Activated CD8-positive, alpha-beta memory T cell treated with anti-CD3 and anti-CD28 coated beads, Interleukin-2, amount 50 U/mL, for 4 hours (primary cell): Measurements from ENCODE around the gene TPBGL.
A peak's percentile ranks its signal among the peaks of the same experiment; 100 is the strongest.

Experiments
- DNase-seq: peaks from one replicate; pipeline ENCODE4 v3.0.0-alpha.2; 2020

The TPBGL gene, protein sequence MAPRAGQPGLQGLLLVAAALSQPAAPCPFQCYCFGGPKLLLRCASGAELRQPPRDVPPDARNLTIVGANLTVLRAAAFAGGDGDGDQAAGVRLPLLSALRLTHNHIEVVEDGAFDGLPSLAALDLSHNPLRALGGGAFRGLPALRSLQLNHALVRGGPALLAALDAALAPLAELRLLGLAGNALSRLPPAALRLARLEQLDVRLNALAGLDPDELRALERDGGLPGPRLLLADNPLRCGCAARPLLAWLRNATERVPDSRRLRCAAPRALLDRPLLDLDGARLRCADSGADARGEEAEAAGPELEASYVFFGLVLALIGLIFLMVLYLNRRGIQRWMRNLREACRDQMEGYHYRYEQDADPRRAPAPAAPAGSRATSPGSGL

DNA sequence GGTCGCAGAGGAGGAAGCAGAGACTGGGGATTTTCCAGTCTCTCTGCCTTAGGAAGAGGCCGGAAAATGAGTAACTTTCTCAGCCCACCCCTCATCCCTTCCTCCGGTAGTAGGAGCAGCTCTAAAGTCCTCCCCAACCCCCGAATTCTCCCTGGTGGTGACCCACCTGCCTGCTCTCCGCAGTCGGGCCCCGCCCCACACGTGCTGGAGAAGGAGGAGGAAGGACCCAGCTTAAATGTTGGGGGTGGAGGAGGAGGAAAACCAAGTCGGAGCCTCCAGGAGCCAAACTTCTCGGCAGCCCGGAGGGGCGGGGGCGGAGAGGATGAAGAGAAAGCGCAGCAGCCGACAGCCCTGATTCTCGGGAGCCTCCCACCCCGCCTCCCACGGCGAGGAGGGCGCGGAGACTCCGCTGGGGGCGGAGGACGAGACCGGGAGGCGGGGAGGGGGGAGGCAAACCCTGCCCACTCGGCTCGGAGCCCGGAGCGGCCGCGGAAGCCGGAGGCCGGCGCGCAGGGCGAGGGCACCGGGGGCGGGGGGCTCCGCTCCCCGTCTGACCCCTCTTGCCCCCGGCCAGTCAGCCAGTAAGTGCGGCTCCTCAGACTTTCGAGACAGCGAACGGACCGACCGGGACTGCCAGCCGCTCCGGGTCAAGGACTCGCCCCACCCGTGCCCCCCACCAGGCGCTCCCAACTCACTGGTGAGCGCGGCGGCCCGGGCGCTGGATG, at the start of gene TPBGL:
TSS of gene TPBGL (plus strand) at position 464 of the 725 bp plus-strand sequence. CDS start 276 bp downstream, outside the sequence.
- peak; percentile 42 for DNase-seq

DNA sequence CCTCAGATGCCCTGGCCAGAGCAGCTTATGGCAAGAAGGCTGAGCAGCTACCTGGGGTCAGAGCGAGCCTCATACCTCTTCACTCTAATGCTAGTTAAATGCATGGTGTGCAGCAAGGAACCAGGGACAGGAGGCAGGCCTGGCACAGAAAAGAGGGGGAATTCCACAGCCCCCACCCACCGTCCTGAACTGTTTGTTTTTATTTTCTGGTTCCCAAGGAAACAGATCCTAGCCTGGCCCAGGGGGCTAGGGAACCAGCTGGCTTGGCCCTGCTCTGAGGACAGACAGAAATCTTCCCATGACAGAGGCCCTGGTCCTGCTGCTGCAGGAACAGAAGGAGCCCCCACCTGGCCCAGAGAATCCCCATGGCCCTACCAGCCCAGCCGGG, 49.2 kb upstream of the TPBGL start:
- no peak for DNase-seq

DNA sequence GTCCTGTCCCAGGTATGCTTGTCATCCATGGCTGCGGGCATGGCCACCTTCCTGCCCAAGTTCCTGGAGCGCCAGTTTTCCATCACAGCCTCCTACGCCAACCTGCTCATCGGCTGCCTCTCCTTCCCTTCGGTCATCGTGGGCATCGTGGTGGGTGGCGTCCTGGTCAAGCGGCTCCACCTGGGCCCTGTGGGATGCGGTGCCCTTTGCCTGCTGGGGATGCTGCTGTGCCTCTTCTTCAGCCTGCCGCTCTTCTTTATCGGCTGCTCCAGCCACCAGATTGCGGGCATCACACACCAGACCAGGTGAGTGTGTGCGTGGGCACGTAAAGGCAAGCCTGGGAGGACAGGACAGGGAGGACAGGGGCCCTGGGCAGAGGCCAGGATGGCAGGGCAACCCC, 47.3 kb upstream of the TPBGL start:
- DNase-seq, result no peak

DNA sequence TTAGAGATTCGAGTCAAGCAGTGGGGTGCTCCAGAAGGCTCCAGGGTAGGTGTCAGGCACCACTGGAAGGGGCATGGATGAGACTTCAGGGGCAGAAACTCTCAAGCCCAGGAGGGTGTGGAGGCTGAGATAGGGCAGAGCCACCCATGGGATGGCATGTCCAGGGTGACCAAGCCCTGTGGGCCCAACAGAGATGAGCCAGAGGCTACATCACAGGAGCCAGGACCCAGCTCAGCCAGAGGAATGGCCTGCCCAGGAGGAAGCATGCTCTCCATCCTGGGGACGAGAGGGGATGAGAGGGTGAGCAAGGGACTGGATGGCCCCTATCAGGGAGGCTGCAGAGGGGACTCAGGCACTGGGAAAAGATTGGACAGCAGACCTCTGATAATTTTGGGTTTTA, 46.9 kb upstream of the TPBGL start:
- no peak for DNase-seq

DNA sequence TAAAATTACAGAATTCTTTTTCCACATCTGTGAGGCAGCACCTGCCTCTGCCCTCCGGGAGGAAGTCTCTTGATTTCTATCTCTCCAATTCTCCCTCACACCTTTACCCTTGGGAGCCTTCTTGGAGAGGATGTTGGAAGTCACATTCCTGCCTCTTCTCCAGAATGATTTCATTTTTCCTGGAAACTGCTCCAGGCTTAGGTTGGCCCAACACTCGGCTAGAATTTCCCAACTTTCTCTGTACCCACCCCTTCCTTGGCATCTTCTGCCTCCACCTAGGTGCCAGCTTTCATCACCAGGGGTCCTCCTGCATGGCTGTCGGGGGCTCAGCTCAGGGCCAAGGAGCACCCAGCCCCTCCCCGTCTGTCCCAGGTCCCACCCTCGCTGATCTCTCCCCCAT, 46.4 kb upstream of the TPBGL start:
- no peak for DNase-seq

DNA sequence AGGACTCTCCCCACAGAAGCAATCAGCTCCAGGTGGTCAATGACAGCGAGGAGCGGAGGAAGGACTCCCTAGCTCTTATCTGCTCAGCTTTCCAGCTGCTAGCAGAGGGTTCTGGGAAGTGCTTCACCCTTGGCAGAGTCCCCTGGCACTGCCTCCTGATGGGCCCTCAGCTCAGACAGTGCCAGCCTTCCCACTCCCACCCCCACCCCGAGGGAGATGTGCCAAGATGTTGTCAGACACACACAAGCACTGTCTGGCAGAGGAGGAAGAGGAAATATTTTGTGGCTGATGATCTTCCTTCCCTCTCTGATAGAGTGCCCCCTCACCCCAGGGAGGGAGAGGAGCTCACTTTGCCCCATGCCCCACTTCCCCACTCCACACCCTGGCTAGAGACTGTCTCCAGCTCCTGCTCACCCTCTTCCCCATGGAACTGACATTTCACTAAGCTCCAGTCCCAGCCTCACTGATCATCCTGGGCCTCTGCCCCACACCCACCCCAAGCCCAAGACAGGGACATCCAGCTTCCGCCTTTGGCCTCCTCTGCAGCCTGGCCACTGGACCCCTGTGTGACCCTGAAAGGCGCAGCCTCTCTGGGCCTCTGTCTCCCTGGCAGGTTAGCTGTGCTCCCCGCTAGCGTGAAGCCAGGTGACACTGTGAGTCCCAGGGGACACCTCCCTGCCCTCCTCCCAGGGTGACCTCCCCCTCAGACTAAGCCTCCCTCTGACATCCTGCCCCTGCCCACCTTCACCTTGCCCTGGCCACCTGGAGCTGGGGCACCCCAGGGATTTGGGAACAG, 45.2 kb upstream of the TPBGL start:
- no peak for DNase-seq

DNA sequence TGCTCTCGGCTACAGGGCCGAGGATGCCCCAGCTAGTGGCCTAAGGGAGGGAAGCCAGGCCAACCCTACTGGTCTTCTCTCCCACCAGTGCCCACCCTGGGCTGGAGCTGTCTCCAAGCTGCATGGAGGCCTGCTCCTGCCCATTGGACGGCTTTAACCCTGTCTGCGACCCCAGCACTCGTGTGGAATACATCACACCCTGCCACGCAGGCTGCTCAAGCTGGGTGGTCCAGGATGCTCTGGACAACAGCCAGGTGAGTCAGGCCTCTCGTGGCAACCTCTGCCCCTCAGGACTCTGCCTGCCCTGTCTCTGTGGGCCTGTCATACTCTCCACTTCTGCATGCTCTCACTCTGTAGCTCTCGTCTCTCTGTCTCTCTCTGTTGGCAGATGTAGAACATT, 44.1 kb upstream of the TPBGL start:
- no peak for DNase-seq

DNA sequence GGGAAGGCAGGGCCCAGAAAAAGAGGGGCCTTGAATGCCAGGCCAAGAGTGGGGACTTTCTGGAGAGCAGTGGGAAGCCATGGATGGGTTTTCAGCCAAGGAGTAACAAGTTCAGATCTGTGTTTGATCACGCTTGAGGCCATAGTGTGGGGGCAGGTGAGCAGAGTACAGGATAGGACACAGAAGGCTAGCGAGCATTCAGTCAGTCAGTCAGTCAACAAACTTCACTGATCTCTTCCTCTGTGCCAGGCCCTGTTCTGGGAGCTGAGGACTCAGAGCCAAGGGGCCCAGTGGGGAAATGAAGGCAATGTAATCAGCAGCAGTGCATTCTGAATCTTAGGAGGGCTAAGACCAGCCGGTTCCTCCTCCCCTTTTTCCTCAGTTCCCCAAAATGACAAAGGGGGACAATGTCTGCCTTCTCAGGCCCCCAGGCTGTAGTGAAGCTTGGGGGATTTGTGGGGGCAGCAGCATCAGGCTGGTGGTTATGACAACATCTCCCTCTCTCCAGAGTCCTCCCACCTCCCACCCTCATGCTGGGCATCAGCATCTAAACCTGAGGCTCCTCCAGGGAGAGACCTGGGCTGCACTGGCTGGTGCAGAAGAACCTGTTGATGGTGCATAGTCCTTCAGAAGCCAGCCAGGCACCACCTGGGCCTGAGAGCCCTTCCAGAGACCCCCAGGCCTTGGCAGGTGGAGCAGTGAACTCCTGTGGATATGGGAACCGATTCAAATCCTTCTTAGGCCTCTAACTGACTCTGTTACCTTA, 42.9 kb upstream of the TPBGL start:
- no peak for DNase-seq

DNA sequence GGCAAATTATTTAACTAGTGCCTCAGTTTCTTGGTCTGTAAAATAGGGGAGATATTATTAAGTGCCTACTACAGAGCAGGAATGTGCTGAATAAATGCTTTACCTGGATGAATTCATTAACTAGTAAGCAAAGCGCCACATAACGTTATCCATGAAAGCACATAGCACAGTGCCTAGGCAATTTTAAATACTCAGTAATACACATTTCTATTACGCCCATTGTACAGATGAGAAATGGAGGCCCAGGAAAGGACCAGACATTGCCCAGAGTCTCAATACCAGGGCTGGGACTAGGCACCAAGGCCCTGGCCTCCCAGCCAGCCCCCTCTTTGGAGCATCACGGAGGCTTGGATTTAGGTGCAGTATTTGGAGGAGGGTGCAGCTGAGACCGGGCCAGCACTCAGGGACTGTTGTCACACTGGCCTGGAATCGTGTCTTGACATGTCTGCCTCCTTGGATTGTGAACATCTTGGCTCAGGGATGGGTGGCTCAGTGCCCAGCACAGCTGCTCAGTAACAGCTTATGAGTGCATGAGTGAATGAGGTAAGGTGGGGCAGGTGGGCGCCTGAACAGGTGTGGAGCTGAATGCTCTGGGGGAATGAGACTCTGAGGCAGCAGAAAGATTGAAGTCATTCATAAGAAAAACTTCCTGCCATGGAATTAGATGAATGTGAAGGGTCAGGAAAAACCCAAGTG, 42.1 kb upstream of the TPBGL start:
- no peak for DNase-seq

DNA sequence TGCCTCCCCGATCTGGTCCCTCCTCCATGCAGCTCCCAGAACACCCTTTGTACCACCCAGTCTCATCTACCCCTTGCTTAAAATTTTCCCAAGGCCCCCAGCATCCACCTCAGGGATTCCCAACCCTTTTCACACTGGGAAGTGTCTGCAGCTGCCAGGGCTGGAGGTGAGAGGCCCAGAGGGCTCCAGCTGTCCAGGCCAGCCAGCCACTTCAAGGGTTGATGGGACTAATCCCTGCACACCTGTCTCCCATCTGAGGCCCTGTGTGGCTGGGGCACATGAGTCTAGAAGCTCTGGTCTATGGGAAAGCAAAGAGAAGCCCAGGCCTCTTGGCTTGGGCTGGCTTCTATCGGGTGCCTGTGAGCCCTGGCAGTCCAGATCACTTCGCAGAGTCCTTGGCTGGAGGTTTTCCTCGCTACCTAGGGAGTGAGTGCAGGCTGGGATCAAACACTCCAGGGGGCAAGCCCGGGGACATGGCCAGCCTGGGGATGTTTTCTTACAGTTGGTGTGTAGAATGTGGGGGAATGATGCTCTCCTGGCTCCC, 41.1 kb upstream of the TPBGL start:
- DNase-seq, result no peak

DNA sequence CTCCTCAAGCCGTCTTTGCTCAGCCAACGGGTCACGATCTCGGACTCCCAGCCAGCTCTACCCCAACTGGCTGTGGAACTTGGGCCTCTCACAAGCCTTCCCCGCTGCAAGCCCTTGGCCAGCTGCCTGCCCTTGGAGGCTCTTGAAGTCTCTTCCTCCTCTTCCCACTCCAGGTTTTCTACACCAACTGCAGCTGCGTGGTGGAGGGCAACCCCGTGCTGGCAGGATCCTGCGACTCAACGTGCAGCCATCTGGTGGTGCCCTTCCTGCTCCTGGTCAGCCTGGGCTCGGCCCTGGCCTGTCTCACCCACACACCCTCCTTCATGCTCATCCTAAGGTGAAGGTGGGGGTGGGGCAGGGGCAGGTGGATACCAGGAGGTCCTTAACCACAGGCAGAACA, 40.5 kb upstream of the TPBGL start:
- DNase-seq, result no peak

DNA sequence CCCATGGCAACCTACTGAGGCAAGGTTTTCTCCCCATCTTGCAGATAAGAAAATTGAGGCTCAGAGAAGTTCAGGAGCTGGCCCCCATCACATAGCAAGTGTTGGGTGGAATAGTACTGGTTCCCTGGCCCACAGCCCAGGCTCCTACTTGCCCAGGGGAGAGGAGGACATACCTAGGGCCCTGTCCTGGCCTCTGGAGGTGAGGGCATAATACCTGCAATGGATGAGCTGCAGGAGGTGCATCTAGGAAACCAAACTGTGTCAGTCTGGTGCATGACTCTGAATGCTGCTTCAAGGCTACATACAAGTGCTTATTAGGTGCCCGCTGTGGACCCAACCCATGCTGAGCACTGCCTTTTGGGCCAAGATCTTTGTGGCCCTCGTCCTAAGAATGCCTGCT, 40.0 kb upstream of the TPBGL start:
- DNase-seq, result no peak

DNA sequence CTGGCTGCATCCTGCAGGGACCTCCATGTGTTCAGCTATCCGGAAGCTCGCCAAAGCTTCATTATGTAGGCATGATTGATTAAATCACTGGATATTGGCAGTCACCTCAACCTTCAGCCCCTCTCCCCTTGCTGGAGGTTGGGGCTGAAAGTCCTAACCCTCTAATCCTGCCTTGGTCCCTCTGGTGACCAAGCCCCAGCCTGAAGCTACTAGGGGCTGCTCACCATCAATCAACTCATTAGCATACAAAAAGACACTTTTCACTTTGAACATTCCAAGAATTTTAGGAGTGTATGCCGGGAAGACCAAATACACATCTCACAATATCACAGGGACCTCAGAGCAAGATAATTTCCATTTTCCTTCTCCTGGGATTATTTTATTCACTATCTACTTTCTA, 38.8 kb upstream of the TPBGL start:
- no peak for DNase-seq

DNA sequence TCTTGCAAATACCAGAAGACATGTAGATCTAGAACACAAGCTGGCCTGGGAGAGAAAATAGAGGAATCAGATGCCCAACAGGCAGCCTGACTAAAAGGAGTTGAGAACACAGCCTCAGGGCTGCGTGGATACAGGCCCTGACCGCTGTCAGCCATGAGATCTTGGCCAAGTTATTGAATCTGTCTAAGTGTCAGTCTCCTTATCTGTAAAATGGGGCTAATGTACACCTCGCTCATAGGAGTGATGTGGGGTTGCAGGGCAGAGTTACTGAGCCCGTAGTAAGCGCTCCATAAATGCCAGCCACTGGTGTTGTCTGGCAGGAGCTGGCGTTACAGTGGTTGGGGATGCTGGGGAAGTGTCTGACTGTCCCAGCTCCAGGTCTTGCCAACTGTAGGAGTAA, 38.4 kb upstream of the TPBGL start:
- DNase-seq, result no peak

DNA sequence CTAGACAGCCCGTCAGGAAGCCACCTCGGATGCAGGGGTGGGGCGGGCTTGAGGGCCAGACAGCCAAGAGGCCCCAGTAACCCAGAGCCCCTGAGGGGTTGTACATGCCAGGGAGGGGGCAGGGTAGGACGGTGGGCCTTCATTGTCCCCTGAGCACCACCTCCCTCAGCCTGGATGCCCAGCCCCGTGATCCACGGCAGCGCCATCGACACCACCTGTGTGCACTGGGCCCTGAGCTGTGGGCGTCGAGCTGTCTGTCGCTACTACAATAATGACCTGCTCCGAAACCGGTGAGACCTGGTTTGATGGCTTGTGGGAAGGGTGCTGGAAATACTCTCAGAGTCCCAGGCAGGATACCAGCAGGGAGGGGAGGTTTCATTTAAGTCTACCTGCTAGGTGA, 37.4 kb upstream of the TPBGL start:
- no peak for DNase-seq

DNA sequence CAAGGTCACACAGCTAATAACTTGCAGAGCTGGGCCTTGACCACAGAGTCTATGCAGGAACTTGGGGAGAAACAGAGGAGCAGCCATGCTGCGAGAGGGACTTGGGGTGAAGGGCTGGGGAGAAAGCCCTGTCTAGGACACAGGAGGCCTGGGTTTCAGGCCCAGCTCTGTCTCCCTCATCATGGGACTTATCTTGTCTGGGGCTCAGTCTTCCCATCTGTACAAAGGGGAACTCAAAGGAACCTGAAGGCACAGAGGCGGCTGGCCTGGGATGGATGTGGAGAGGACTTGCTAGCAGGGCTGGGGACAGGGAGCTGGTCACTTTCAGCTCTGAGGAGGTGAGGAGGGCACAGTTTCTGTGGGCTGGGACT, 36.9 kb upstream of the TPBGL start:
- no peak for DNase-seq

DNA sequence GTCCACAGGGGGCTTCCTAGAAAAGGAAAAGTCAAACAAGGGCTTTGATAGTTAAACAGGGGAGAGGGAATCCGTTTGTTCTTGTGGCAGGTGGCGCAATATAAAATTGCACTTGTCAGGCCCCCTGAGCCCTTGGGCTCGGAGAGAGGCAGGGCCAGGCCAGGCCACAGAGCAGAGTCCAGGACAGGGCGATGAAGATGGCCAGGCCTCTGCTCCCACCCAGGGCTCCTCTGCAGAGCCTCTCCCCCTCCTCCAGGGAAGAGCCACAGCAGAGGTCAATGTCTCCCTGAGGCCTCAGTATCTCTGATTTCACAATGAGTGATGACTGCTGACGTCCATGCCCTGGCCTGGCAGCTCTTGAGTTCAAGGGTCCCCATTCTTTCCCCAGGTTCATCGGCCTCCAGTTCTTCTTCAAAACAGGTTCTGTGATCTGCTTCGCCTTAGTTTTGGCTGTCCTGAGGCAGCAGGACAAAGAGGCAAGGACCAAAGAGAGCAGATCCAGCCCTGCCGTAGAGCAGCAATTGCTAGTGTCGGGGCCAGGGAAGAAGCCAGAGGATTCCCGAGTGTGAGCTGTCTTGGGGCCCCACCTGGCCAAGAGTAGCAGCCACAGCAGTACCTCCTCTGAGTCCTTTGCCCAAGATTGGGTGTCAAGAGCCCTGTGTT, 36.4 kb upstream of the TPBGL start:
- DNase-seq, result no peak

DNA sequence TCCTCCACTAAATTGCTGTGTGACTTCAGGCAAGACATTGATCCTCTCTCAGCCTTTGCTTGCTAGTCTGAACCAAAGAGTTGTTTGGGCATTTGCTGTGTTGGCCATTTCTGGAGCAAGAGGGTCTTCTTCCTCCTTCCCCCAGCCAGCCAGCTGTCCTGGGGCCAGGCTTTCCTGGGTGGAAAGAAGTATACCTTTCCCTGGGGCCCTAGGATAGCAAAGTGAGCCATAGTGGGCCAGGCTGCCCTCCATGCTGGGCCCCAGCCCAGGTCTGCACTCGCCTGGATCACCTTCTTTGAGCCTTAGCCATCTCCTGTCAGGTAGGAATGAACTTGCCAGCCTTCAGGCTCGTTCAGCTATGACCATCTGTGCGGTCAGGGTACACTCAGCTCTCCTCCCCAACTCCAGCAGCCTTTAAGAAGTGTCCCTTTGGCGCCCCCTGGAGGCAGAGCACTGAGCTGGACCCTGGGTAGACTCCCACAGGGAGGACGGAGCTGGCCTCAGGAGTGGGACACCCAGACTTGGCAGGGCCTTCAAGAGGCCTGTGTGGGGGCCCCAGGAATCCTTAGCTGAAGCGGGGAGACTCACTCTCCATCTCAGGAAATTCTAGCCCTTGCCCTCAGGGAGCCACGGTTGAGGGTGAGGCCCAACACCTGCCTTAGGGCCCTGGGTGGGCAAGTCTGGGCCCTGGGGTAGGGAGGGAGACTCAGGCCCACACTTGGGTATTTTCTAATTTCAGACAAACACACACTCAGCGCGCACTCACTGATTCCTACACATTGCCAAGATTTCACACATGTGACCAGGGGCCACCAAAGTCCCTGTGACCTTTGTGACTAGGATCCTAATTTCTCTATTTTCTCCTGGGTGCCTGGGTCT, 35.6 kb upstream of the TPBGL start:
- peak; percentile 83 for DNase-seq

DNA sequence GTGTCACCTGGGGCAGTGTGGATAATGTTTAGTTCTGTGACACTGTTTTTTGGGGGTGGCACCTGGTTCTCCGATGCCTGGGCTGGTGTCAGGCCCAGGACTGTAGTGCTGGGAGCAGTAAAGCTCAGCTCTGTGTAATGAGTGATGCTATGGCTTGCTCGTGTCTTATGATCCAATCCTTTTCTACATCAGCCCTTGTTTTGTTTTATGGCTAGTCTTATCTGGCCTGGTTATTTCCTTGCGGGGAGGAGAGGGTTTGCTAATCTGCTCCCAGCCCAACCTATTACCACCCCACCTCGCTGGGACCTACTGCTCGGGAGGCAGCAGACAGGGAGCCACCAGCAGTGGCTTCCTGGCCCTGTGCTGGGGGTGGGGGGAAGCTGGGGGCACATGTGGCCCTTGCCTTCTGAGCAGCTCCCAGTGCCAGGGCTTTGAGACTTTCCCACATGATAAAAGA, 35.0 kb upstream of the TPBGL start:
- DNase-seq, result no peak

DNA sequence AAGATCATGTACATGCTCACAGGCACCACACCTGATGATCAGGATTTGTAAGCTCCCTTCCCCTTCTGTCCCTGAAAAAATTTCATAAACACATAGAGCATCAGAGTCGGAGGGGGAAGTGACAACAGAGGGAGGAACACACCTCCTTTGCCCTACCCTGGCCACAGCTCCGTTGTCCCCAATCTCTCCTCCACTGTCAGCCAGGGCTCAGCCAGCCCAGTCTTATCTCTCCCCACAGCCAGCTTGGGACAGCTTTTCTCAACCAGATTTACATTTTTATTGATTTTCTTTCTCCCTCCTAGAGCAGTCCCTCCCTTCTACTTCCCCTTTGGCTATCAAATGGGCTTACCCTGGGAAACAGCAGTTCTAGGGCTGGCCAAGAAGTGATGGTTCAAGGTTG, 32.1 kb upstream of the TPBGL start:
- DNase-seq, result no peak
